ENCODE data around the gene RUBCNL.
"Not testable (repeated sequence)": the region's sequence is repeated elsewhere in the genome, so short reads cannot be mapped to it uniquely, and the experiment has no call there.

Gene RUBCNL, protein sequence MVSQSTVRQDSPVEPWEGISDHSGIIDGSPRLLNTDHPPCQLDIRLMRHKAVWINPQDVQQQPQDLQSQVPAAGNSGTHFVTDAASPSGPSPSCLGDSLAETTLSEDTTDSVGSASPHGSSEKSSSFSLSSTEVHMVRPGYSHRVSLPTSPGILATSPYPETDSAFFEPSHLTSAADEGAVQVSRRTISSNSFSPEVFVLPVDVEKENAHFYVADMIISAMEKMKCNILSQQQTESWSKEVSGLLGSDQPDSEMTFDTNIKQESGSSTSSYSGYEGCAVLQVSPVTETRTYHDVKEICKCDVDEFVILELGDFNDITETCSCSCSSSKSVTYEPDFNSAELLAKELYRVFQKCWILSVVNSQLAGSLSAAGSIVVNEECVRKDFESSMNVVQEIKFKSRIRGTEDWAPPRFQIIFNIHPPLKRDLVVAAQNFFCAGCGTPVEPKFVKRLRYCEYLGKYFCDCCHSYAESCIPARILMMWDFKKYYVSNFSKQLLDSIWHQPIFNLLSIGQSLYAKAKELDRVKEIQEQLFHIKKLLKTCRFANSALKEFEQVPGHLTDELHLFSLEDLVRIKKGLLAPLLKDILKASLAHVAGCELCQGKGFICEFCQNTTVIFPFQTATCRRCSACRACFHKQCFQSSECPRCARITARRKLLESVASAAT

DNA sequence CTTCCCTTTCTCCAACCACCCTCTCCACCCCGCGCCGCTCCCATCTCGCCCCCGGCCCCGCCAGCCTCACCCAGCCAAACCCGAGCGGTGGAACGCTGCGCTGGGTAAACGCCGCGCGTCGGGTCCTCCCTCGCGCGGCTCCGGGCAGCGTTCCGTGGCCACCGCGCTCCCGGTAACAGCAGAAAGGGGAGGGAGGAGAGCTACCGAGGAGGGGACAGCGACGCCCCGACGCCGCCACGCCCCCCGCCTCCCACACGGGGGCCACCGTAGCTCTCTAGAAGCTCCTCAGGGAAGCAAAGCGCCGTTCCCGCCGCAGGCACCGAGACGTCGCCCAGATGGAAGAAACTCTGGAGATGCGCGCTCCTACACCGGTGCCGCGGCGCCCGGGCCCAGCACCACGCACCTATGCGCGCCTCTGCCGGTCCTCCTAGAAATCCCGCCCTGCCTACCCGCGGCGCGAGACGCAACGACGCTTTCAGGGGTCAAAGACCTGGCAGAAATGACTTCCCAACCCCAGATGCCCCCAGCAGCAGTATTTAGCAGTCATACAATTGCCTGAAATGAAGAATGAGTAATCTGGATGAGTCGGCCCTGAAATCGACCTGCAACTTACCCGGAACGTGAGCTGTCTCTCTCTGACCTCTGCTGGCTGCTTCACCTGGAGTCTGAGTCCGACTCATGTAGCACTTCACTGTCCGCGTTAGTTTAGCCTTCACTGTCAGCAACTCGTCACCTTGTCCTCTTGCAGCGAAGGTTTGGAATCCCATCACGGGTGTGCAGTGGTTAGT, at the start of gene RUBCNL:
RUBCNL (minus strand) TSS at position 189 of the 788 bp plus-strand sequence. CDS start 14,777 bp downstream, outside the sequence.
- H3K4me3 ChIP-seq (ENCODE audit: low read depth in 1 of 2, low read length in 2 of 2) = peak within 1 kb of the TSS; percentile 51 to 81
- H3K9ac ChIP-seq (ENCODE audit: low read depth in 1 of 2, low read length in 2 of 2) = peak within 1 kb of the TSS in 1 of 2 donors; percentile 7
- peaks cover 10 to 15% of the 10 kb centered on the region in 2 donors for H3K27me3 ChIP-seq (ENCODE audit: control insufficient read depth in 1 of 2, insufficient read depth in 2 of 2, low read length in 2 of 2)
- H3K36me3 ChIP-seq (ENCODE audit: control insufficient read depth in 1 of 2, insufficient read depth in 2 of 2, low read length in 2 of 2) = no peaks in the 10 kb centered on the region
- peaks cover 21 to 27% of the 10 kb centered on the region in 2 donors for H3K4me1 ChIP-seq (ENCODE audit: control insufficient read depth in 1 of 2, insufficient read depth in 2 of 2, low read length in 2 of 2)
- no peaks in the 10 kb centered on the region for H3K9me3 ChIP-seq (ENCODE audit: control insufficient read depth in 1 of 2, low read length in 2 of 2)
- no peak within 1 kb of the TSS for H3K27ac ChIP-seq (ENCODE audit: low read depth, low read length)

DNA sequence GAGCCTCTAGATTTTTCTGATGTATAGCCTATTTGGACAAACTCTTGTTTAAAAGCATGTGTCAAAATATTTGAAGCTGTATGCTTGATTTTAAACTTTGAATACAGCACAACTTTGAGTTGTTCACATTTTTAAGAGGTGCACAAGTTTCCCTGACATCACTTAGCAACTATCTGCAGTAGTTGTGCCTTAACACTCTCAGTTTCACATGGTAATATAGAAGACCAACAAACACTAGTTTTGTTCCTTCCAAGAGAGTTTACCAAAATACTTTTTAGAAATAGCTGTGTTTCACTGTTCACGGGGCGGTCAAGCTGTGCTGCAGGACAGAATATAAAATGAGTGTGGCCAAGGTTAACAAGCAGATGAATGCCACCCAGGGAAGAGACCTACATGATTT, 42.5 kb upstream of the RUBCNL start:
- H3K4me1 ChIP-seq (ENCODE audit: control insufficient read depth in 1 of 2, insufficient read depth in 2 of 2, low read length in 2 of 2); H3K4me3 ChIP-seq (ENCODE audit: low read depth in 1 of 2, low read length in 2 of 2); H3K36me3 ChIP-seq (ENCODE audit: control insufficient read depth in 1 of 2, insufficient read depth in 2 of 2, low read length in 2 of 2); H3K27ac ChIP-seq (ENCODE audit: low read depth, low read length); H3K9me3 ChIP-seq (ENCODE audit: control insufficient read depth in 1 of 2, low read length in 2 of 2); H3K27me3 ChIP-seq (ENCODE audit: control insufficient read depth in 1 of 2, insufficient read depth in 2 of 2, low read length in 2 of 2); H3K9ac ChIP-seq (ENCODE audit: low read depth in 1 of 2, low read length in 2 of 2): not testable (repeated sequence)

DNA sequence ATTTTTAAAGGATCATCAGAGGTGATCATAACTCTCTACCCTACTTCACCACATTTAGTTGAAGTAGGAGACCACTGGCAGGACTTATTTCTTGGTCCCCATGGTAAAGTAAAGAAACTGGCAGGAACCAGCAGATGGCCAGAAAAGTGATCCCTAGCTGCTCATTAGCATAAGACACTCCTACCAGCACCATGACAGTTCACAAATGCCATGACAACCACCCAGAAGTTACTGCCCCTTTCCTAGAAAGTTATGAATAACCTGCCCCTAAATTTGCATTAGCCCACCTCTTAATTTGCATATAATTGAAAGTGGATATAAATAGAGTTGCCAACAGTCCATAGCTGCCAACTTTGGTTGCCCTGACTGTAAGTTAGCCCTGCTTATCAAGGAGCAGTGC, 18.4 kb upstream of the RUBCNL start:
- no peaks in the 10 kb centered on the region for H3K36me3 ChIP-seq (ENCODE audit: control insufficient read depth in 1 of 2, insufficient read depth in 2 of 2, low read length in 2 of 2)
- no peak overlapping the region for H3K27ac ChIP-seq (ENCODE audit: low read depth, low read length)
- no peak overlapping the region for H3K4me3 ChIP-seq (ENCODE audit: low read depth in 1 of 2, low read length in 2 of 2)
- H3K4me1 ChIP-seq (ENCODE audit: control insufficient read depth in 1 of 2, insufficient read depth in 2 of 2, low read length in 2 of 2) = no peaks in the 10 kb centered on the region
- H3K9me3 ChIP-seq (ENCODE audit: control insufficient read depth in 1 of 2, low read length in 2 of 2) = no peaks in the 10 kb centered on the region
- H3K9ac ChIP-seq (ENCODE audit: low read depth in 1 of 2, low read length in 2 of 2) = no peak overlapping the region
- no peaks in the 10 kb centered on the region for H3K27me3 ChIP-seq (ENCODE audit: control insufficient read depth in 1 of 2, insufficient read depth in 2 of 2, low read length in 2 of 2)

DNA sequence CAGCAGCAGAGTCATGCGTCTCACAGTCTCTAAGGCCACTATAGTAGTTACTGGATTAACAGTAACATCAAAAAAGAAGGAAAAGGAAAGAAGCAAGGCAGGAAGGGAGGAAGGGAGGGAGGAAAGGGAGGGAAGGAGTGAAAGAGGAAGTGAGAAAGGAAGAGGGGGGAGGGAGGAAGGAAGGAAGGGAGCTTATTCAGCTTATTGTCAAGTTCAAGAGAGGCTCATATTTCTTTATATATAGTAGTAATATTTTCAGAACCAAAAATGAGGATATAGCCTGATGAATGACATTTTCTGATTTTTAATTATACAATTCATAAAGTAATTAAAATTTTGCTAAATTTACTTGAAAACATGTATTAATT, 17.7 kb upstream of the RUBCNL start:
- Histone ChIP-seq H3K9ac (ENCODE audit: low read depth in 1 of 2, low read length in 2 of 2) (no peak overlapping the region), H3K4me3 (ENCODE audit: low read depth in 1 of 2, low read length in 2 of 2) (no peak overlapping the region), H3K27me3 (ENCODE audit: control insufficient read depth in 1 of 2, insufficient read depth in 2 of 2, low read length in 2 of 2) (no peaks in the 10 kb centered on the region), H3K36me3 (ENCODE audit: control insufficient read depth in 1 of 2, insufficient read depth in 2 of 2, low read length in 2 of 2) (no peaks in the 10 kb centered on the region), H3K27ac (ENCODE audit: low read depth, low read length) (no peak overlapping the region), H3K4me1 (ENCODE audit: control insufficient read depth in 1 of 2, insufficient read depth in 2 of 2, low read length in 2 of 2) (no peaks in the 10 kb centered on the region), H3K9me3 (ENCODE audit: control insufficient read depth in 1 of 2, low read length in 2 of 2) (no peaks in the 10 kb centered on the region)

DNA sequence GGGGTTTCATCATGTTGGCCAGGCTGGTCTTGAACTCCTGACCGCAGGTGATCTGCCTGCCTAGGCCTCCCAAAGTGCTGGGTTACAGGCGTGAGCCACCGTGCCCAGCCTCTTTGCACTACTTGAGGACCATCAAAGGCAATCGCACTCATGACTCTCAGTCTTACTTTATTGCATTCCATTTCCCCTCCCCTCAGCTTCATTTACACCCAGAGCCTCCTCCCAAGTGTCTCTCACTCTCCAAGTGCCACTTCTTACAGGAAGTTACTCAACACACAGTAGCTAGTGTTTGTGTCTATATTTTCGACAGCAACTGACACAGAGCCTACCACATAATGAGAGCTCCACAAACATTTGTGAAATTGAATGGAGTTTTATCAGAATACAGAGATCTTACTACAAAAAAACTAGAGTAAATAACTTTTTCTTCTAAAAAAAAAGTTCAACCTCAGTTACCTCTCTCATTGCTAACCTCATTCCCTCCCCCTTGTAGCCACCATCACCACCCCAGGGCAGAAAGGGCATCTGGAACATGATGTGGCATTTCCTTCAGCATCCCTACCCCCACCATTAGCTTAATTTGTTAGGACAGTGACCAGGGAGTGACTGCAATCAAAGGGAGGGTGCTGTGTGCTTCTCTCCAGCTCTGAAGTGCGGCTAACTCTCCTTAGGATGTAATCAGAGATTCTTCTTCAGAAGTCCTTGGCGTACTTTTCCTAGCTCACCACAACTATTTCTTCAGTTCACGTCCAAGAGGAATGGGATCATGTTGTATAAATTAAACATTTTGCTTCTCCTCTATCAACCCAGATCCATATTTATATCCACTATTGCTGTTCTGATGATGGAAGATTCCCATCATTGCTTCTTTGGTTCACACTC, 17.0 kb upstream of the RUBCNL start:
- no peak overlapping the region for H3K27ac ChIP-seq (ENCODE audit: low read depth, low read length)
- no peaks in the 10 kb centered on the region for H3K9me3 ChIP-seq (ENCODE audit: control insufficient read depth in 1 of 2, low read length in 2 of 2)
- no peaks in the 10 kb centered on the region for H3K4me1 ChIP-seq (ENCODE audit: control insufficient read depth in 1 of 2, insufficient read depth in 2 of 2, low read length in 2 of 2)
- no peak overlapping the region for H3K4me3 ChIP-seq (ENCODE audit: low read depth in 1 of 2, low read length in 2 of 2)
- no peaks in the 10 kb centered on the region for H3K36me3 ChIP-seq (ENCODE audit: control insufficient read depth in 1 of 2, insufficient read depth in 2 of 2, low read length in 2 of 2)
- H3K27me3 ChIP-seq (ENCODE audit: control insufficient read depth in 1 of 2, insufficient read depth in 2 of 2, low read length in 2 of 2) = no peaks in the 10 kb centered on the region
- H3K9ac ChIP-seq (ENCODE audit: low read depth in 1 of 2, low read length in 2 of 2) = no peak overlapping the region

DNA sequence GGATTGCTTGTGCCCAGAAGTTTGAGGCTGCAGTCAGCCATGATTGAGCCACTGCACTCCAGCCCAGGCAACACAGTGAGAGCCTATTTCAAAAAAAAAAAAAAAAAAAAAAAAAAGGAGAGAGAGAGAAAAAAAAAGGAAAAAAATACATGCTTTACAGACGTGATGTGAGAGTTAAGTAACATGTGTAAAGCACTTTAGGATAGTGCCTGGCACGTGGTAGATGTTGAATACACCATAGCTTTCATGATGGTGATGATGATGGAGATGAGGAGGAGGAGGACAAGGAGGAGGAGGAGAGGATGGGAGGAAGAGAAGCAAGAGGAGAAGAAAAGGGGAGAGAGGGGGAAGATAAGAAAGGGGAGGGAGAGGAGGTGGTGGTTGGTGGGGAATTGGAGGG, 15.1 kb upstream of the RUBCNL start:
- Histone ChIP-seq H3K9ac (ENCODE audit: low read depth in 1 of 2, low read length in 2 of 2) (no peak overlapping the region), H3K27me3 (ENCODE audit: control insufficient read depth in 1 of 2, insufficient read depth in 2 of 2, low read length in 2 of 2) (no peaks in the 10 kb centered on the region), H3K27ac (ENCODE audit: low read depth, low read length) (no peak overlapping the region), H3K4me1 (ENCODE audit: control insufficient read depth in 1 of 2, insufficient read depth in 2 of 2, low read length in 2 of 2) (no peaks in the 10 kb centered on the region), H3K4me3 (ENCODE audit: low read depth in 1 of 2, low read length in 2 of 2) (no peak overlapping the region), H3K9me3 (ENCODE audit: control insufficient read depth in 1 of 2, low read length in 2 of 2) (no peaks in the 10 kb centered on the region), H3K36me3 (ENCODE audit: control insufficient read depth in 1 of 2, insufficient read depth in 2 of 2, low read length in 2 of 2) (no peaks in the 10 kb centered on the region)

DNA sequence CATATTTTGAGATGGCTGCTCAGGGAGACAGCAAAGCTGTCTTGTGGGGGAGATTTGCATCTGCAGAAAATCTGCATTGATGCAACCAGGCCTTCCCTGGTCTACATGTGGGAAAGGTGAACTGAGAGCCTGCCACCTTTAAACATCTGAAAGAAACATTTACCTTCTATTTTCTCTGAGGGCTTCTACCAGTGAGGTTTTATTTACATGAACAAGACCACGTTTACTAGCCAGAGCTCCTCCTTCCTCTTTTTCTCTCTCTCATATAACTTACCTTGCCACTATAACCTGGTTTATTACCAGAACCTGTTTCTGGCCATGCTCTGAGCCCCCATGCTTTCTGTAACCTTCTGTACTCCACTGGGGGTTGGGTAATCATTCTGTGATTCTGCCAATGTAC, 14.4 kb upstream of the RUBCNL start:
- Histone ChIP-seq H3K9me3 (ENCODE audit: control insufficient read depth in 1 of 2, low read length in 2 of 2) (no peaks in the 10 kb centered on the region), H3K9ac (ENCODE audit: low read depth in 1 of 2, low read length in 2 of 2) (no peak overlapping the region), H3K36me3 (ENCODE audit: control insufficient read depth in 1 of 2, insufficient read depth in 2 of 2, low read length in 2 of 2) (no peaks in the 10 kb centered on the region), H3K4me1 (ENCODE audit: control insufficient read depth in 1 of 2, insufficient read depth in 2 of 2, low read length in 2 of 2) (no peaks in the 10 kb centered on the region), H3K27me3 (ENCODE audit: control insufficient read depth in 1 of 2, insufficient read depth in 2 of 2, low read length in 2 of 2) (no peaks in the 10 kb centered on the region), H3K27ac (ENCODE audit: low read depth, low read length) (no peak overlapping the region), H3K4me3 (ENCODE audit: low read depth in 1 of 2, low read length in 2 of 2) (no peak overlapping the region)

DNA sequence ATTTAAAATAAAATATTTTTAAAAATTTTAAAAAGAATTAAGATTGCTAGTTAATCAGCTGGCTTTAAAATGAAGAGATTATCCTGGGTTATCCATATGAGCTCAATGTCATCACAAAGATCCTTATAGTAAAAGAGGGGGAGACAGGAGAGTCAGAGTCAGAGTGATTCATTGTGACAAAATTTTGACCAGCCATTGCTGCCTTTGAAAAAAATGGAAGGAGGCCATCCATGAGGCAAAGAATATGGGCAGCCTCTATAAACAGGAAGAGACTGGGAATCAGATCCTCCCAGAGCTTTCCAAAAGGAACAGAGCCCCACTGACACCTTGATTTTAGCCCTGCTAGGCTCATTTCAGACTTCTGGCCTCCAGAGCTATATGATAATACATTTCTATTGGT, 9.3 kb upstream of the RUBCNL start:
- no peaks in the 10 kb centered on the region for H3K4me1 ChIP-seq (ENCODE audit: control insufficient read depth in 1 of 2, insufficient read depth in 2 of 2, low read length in 2 of 2)

DNA sequence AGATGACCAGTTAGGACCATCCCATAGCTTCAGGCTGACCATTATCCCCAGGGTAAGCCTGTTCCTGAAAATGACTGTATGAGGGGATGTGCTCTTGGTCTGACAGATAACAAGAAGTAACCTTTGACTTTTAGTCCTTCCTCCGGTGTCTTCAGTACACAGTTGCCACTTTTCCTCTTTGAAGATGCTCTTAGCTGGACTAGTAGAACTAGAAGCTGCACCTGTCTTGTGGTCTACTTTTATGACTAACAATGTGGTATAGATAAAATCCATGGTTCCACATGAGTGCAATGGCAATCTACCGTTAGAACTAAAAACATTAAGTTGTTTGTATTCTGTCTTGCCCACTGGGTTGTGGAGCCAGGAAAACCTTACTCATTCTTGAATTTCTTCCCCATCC, 5.9 kb upstream of the RUBCNL start:
- no peak overlapping the region for H3K9ac ChIP-seq (ENCODE audit: low read depth in 1 of 2, low read length in 2 of 2)
- H3K27me3 ChIP-seq (ENCODE audit: control insufficient read depth in 1 of 2, insufficient read depth in 2 of 2, low read length in 2 of 2) = peaks cover 3 to 6% of the 10 kb centered on the region in 2 donors
- no peaks in the 10 kb centered on the region for H3K9me3 ChIP-seq (ENCODE audit: control insufficient read depth in 1 of 2, low read length in 2 of 2)
- no peak overlapping the region for H3K4me3 ChIP-seq (ENCODE audit: low read depth in 1 of 2, low read length in 2 of 2)
- no peaks in the 10 kb centered on the region for H3K36me3 ChIP-seq (ENCODE audit: control insufficient read depth in 1 of 2, insufficient read depth in 2 of 2, low read length in 2 of 2)
- H3K4me1 ChIP-seq (ENCODE audit: control insufficient read depth in 1 of 2, insufficient read depth in 2 of 2, low read length in 2 of 2) = peaks cover 4 to 17% of the 10 kb centered on the region in 2 donors
- no peak overlapping the region for H3K27ac ChIP-seq (ENCODE audit: low read depth, low read length)

More for the DNA sequence above, 9.3 kb upstream of the RUBCNL start:
- H3K36me3 ChIP-seq (ENCODE audit: control insufficient read depth in 1 of 2, insufficient read depth in 2 of 2, low read length in 2 of 2) = no peaks in the 10 kb centered on the region
- no peaks in the 10 kb centered on the region for H3K27me3 ChIP-seq (ENCODE audit: control insufficient read depth in 1 of 2, insufficient read depth in 2 of 2, low read length in 2 of 2)
- H3K27ac ChIP-seq (ENCODE audit: low read depth, low read length) = no peak overlapping the region
- no peak overlapping the region for H3K4me3 ChIP-seq (ENCODE audit: low read depth in 1 of 2, low read length in 2 of 2)
- no peak overlapping the region for H3K9ac ChIP-seq (ENCODE audit: low read depth in 1 of 2, low read length in 2 of 2)
- H3K9me3 ChIP-seq (ENCODE audit: control insufficient read depth in 1 of 2, low read length in 2 of 2) = no peaks in the 10 kb centered on the region
